LNCaP clone FGC (cell line): ENCODE results near the gene PRPH.
A peak's percentile ranks its signal among the peaks of the same experiment; 100 is the strongest.
"Not testable (repeated sequence)": the region's sequence is repeated elsewhere in the genome, so short reads cannot be mapped to it uniquely, and the experiment has no call there.

Experiments used
- DNase-seq: peaks from one replicate; pipeline ENCODE4 v3.0.0-alpha.2; 2011; ENCODE audit warnings: low read depth
- H3K4me3 ChIP-seq: 2 replicates; pipeline ENCODE4 v1.5.1; 2011; ENCODE audit warnings: mild to moderate bottlenecking, low read depth, low read length, control low read depth
- TF ChIP-seq, protein P1 (sequence below): IDR thresholded peaks from 2 replicates; pipeline ENCODE4 v1.5.1; 2012; ENCODE audit warnings: mild to moderate bottlenecking; ENCODE audit not compliant: control insufficient read depth, insufficient read depth; ENCODE audit errors: extremely low read depth

Gene PRPH

GRCh38 chr12:49260166-49260565, 34.8 kb upstream of the PRPH start:
- no peak overlapping the region for H3K4me3 ChIP-seq
- DNase-seq = no peak
- TF ChIP-seq, protein P1, sequence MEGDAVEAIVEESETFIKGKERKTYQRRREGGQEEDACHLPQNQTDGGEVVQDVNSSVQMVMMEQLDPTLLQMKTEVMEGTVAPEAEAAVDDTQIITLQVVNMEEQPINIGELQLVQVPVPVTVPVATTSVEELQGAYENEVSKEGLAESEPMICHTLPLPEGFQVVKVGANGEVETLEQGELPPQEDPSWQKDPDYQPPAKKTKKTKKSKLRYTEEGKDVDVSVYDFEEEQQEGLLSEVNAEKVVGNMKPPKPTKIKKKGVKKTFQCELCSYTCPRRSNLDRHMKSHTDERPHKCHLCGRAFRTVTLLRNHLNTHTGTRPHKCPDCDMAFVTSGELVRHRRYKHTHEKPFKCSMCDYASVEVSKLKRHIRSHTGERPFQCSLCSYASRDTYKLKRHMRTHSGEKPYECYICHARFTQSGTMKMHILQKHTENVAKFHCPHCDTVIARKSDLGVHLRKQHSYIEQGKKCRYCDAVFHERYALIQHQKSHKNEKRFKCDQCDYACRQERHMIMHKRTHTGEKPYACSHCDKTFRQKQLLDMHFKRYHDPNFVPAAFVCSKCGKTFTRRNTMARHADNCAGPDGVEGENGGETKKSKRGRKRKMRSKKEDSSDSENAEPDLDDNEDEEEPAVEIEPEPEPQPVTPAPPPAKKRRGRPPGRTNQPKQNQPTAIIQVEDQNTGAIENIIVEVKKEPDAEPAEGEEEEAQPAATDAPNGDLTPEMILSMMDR = no peak

DNA sequence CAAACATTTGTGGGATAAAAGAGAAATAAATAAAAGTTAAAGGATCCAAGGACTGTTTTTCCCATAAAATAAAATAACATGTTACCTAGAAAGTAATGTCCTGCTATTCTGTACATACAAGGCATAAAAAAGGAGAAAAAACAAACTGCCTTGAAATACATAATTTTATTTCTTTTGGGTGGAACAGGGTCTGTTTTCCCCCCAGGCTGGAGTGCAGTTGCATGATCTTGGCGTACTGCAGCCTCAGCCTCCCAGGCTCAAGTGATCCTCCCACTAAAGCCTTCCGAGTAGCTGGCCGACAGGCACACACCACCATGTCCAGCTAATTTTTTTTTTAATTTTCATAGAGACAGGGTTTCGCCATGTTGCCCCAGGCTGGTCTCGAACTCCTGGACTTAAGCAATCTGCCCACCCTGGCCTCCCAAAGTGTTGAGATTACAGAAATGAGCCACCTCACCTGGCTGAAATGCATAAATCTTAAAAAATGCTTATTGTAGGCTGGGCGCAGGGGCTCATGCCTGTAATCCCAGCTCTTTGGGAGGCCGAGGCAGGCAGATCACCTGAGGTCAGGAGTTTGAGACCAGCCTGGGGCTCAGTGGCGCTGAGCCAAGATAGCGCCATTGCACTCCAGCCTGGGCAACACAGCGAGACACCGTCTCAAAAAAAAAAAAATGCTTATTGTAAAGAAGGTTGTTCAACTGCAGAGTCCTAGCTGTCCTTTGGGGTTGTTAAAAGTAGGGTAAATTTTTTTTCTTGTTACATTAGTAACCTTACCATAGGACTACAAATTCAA, 34.2 kb upstream of the PRPH start:
- no peak overlapping the region for H3K4me3 ChIP-seq
- TF ChIP-seq, protein P1 = no peak
- no peak for DNase-seq

- TF ChIP-seq, protein P1 = no peak
- no peak overlapping the region for H3K4me3 ChIP-seq
- DNase-seq = no peak
Measured at GRCh38 chr12:49261721-49262120, 33.2 kb upstream of the PRPH start.

- TF ChIP-seq, protein P1 = no peak
- no peak for DNase-seq
- peak overlapping the region; percentile 81; the same call in 1 of the 2 replicates for H3K4me3 ChIP-seq
Measured at GRCh38 chr12:49263400-49263763, 31.6 kb upstream of the PRPH start.

DNA sequence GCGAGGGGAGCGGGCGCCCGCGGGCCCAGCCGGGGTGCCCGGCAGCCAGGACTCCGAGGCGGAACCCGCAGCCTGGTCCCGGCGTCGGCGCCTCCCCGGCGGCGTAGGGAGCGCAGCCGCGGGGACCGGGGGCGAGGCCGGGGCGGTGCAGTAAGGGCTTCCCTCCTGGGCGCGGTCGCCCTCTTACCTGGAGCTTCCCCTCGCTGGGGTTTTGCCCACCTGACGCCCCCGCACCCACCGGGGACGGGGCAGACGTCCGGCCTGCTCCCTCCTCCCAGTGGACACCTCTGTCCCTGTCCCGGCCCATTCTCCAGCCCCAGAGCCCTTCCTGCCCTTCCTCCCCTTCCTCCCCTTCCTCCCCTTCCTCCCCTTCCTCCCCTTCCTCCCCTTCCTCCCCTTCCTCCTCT, 30.5 kb upstream of the PRPH start:
- TF ChIP-seq, protein P1 = no peak
- DNase-seq = no peak
- H3K4me3 ChIP-seq = peak overlapping the region; percentile 81

- H3K4me3 ChIP-seq = peak within 1 kb of the TSS; percentile 81
- TF ChIP-seq, protein P1 = no peak
- DNase-seq = peak; percentile 86
Measured at GRCh38 chr12:49264873-49265792, 29.8 kb upstream of the PRPH start, which contains the start of gene TUBA1C. TUBA1C (plus strand) TSS chr12:49265082; CDS start chr12:49265182, 100 bp downstream.

DNA sequence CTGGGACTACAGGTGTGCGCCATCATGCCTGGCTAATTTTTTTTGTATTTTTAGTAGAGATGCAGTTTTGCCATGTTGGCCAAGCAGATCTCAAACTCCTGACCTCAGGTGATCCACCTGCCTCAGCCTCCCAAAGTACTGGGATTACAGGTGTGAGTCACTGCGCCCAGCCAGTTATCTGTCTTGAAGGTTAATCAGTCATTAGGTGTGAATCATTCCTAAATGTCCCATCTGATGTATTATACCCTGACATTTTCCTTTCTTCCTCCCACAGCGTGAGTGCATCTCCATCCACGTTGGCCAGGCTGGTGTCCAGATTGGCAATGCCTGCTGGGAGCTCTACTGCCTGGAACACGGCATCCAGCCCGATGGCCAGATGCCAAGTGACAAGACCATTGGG, 25.8 kb upstream of the PRPH start:
- not testable (repeated sequence) for H3K4me3 ChIP-seq, DNase-seq
